GM21528 (cell line): Measurements from ENCODE around the gene NMNAT2.
"Not testable (repeated sequence)": the region's sequence is repeated elsewhere in the genome, so short reads cannot be mapped to it uniquely, and the experiment has no call there.

ENCODE experiments used
- ATAC-seq: cut with Tn5 transposase; IDR thresholded peaks from one replicate; pipeline ENCODE4 v1.9.1; 2021; ENCODE audit warnings: mild to moderate bottlenecking, moderate library complexity; ENCODE audit not compliant: unreplicated experiment, low FRiP score

The NMNAT2 gene

GRCh38 chr1:183417772-183418491 lies at the start of gene NMNAT2:
Gene NMNAT2, minus strand, starts transcription at chr1:183418380. Its CDS starts 113 bp downstream, at chr1:183418267.
- no peak for ATAC-seq

- no peak for ATAC-seq
Measured at GRCh38 chr1:183467687-183468086, 49.5 kb upstream of the NMNAT2 start.

- ATAC-seq: no peak
Measured at GRCh38 chr1:183466781-183467180, 48.6 kb upstream of the NMNAT2 start.

DNA sequence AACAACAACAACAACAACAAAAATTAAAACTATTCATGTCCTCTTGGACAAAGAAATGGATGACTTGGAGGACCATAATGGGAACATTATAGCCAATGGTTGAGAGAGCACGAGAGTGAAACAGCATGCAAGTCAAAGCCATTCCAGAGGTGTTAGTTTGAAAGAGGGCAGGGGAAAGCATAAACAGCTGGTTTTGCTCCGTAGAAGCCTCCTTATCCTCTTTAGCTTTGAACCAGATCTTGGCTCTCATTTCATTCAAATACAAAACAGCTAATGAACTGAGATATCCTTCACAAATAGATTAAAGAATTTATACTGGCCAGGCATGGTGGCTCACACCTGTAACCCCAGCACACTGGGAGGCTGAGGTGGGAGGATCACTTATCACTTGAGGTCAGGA lies 45.4 kb upstream of the NMNAT2 start:
- ATAC-seq: no peak

DNA sequence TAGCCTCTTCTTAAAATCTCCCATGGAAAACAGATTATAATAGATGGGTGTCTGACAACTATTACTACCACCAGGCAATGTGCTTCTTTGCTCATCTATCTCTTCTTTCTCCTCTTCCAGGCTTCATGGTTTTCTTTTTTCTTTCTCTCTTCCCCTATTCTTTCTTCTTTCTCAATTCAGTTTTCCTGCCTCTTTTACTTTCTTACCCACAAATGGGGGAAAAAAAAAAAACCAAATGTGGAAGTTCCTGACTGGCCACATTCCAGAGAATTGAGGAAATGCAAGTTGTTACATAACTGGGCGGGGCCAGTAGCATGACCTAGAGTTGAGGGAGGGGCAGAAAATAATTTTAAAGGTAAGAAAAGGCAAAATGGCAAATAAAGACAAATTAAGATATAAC lies 43.2 kb upstream of the NMNAT2 start:
- ATAC-seq: no peak

- no peak for ATAC-seq
Measured at GRCh38 chr1:183460596-183460995, 42.4 kb upstream of the NMNAT2 start.

GRCh38 chr1:183457449-183457848 lies 39.3 kb upstream of the NMNAT2 start:
- no peak for ATAC-seq

GRCh38 chr1:183456826-183457225 lies 38.6 kb upstream of the NMNAT2 start:
- no peak for ATAC-seq

DNA sequence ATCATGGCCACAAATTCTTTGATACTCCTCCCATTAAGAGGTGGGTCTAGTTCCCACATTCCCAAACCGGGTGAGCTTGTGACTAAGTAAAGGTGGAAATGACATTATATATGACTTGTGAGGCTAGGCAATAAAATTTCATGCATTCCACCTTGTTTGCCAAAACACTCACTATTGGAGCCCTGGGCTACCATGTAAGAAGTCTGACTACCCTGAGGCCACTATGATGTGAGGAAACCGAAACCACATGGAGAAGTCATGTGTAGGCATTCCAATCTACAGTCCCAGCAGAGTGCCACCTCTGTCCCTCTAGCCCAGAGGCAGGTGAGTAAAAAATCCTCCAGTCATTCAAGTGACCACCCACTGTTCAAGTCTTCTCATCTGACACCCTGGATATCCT lies 36.2 kb upstream of the NMNAT2 start:
- ATAC-seq: no peak

DNA sequence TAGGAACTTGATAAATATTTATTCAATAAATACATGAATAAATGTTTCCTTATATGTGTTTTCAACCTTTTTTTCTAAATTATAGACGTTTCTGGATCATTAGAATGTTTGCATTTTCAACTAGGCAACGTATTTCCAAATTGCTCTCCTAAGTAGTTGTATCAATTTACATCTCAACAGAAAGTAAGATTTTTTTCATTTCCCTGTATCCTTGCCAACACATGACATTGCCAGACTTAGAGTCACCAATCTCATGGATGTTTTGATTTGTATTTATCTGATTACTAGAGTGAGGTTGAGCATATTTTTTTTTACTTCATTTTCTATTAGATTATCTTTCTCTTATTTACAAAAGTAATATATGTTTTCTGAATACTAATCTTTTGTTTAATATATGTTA lies 31.9 kb upstream of the NMNAT2 start:
- ATAC-seq: no peak

- no peak for ATAC-seq
Measured at GRCh38 chr1:183449223-183449770, 31.1 kb upstream of the NMNAT2 start.

DNA sequence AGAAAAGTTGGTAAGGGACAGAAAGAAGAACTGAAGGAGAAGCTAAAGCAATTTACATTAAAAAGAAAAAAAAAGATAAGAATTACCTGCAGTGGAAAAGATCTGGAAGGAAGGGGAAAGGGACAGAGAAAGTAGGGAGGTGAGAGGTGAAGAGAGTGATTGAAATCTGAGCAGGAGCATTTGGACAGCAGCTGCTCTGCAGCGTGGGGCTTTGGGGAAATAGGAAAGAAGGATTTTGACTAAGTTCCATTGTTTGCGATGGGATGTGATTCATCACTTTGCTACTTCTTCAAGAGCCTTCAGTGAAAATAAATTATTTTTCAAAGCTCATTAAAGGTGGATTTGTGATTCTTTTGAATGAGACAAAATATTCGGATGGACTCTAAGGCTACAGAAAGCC lies 26.1 kb upstream of the NMNAT2 start:
- ATAC-seq: no peak

DNA sequence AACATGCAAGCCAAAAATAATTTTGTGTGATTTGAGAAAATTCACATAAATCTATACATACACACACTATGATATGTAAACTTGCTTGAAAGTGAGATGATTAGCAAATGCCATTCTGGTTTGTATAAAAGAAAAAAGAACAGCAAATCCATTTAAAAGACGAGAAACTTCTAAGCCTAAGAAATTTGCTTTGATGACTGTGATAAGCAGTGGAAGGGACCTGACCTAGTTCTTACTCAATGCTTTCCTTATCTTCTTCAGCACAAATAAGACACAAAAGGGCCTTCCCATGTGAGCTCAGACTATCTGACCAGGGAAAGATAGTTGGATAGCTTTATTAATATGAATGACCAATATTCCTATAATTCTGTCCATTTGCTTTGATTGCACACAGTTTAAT lies 25.3 kb upstream of the NMNAT2 start:
- ATAC-seq: no peak

- no peak for ATAC-seq
Measured at GRCh38 chr1:183443011-183443410, 24.8 kb upstream of the NMNAT2 start.

- no peak for ATAC-seq
Measured at GRCh38 chr1:183438060-183438459, 19.9 kb upstream of the NMNAT2 start.

DNA sequence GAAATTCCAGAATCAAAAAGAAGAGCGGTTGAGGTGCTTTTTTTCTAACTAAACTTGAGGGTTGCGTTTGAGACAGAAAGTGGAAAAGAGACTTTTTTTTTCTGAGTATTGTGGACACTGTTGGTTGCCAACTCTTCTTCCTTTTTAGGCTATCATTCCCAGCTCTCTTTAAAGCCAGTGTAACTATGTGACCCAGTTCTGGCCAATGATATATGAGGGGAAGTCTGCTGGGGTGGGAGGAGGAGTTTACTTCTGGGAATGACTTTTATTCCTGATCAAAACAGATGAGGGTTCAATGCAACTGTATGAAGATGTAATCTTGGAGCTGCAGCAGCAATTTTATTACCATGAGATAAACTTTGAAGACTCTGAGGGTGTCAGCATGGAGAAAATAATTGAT lies 17.3 kb upstream of the NMNAT2 start:
- ATAC-seq: no peak

DNA sequence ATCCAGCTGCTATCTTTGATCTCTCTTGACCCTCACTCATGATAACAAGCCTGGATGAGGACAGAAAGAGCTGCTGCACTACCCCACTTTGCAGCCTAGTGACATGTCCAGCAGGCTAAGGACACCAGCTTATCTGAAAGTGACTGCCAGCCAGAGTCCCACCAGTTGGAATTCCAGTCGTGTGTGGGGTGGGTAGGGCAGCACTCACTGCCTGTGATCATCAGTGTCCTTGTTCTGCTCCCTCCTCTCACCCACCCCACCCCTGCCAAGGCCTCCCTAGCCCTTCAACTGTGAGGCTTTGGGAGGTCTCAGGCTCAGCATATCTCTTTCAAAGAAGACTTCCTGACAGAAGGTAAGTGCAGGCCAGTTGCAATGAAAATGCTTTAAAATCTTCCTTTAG lies 15.5 kb upstream of the NMNAT2 start:
- no peak for ATAC-seq

- no peak for ATAC-seq
Measured at GRCh38 chr1:183432548-183432875, 14.3 kb upstream of the NMNAT2 start.

- ATAC-seq: no peak
Measured at GRCh38 chr1:183431840-183432547, 13.8 kb upstream of the NMNAT2 start.

DNA sequence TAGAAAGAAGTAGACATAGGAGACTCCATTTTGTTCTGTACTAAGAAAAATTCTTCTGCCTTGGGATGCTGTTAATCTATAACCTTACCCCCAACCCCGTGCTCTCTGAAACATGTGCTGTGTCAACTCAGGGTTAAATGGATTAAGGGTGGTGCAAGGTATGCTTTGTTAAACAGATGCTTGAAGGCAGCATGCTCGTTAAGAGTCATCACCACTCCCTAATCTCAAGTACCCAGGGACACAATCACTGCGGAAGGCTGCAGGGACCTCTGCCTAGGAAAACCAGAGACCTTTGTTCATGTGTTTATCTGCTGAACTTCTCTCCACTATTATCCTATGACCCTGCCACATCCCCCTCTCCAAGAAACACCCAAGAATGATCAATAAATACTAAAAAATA lies 9.4 kb upstream of the NMNAT2 start:
- not testable (repeated sequence) for ATAC-seq

- ATAC-seq: no peak
Measured at GRCh38 chr1:183424691-183425090, 6.5 kb upstream of the NMNAT2 start.

DNA sequence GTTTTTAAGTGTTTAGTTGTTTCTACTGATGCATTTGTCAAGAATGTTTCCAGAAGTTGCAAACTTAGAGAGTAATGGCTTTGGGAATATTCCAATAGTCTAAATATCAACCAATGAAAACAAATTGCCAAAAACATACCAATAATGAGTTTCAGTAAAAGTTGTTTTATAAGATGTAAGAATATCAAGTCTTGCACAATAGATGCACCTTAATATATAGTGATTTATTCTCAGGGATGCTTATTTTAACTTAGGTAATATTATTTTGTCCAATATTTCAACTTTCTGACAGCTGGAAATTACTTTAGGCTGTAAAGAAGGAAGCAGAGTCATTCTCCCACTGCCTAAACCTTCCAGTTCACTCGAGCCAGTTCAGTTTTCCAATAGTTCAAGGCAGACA lies 5.4 kb upstream of the NMNAT2 start:
- ATAC-seq: no peak
